WERI-Rb-1 (cell line): ENCODE data around the gene ZNF358.

Source experiments
- DNase-seq: peaks from one replicate; pipeline ENCODE4 v3.0.0-alpha.2; 2020
- H3K27ac ChIP-seq: fragments of 250-450 bp; sonication (Bioruptor Pico); 2 replicates; pipeline ENCODE4 v1.5.1; 2020; ENCODE audit warnings: mild to moderate bottlenecking, moderate library complexity
- H3K27me3 ChIP-seq: fragments of 250-450 bp; sonication (Bioruptor Pico); 2 replicates; pipeline ENCODE4 v1.5.1; 2021; ENCODE audit warnings: mild to moderate bottlenecking, low read depth, moderate library complexity; ENCODE audit not compliant: insufficient read depth, severe bottlenecking
- H3K36me3 ChIP-seq: fragments of 250-450 bp; sonication (Bioruptor Pico); 2 replicates; pipeline ENCODE4 v1.5.1; 2020; ENCODE audit warnings: mild to moderate bottlenecking, moderate library complexity
- H3K4me3 ChIP-seq: 2 replicates; pipeline ENCODE4 v1.5.1; 2011; ENCODE audit warnings: low read depth, mild to moderate bottlenecking, control low read depth, low read length
- H3K9me3 ChIP-seq: fragments of 250-450 bp; sonication (Bioruptor Pico); 2 replicates; pipeline ENCODE4 v1.5.1; 2021; ENCODE audit warnings: mild to moderate bottlenecking, moderate library complexity; ENCODE audit not compliant: severe bottlenecking
- TF ChIP-seq, protein P1 (sequence below): IDR thresholded peaks from 2 replicates; pipeline ENCODE4 v1.5.1; 2011; ENCODE audit warnings: low read depth, mild to moderate bottlenecking, control low read depth, inconsistent platforms, low read length

Gene ZNF358

DNA sequence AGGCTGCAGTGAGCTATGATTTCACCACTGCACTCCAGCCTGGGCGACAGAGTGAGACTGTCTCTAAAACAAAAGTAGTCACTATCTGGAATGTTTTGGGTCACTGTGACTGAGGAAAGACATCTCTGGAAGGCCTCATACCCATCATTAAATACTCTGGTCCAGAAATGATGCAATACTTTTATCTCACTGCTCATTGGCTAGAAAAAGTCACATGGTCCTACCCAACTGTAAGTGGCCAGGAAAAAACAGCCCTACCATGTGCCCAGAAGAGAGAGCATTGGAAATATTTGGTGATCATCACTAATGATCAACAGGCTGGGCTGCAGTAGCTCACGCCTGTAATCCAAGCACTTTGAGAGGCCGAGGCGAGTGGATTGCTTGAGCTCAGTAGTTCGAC, 49.4 kb downstream of the ZNF358 start:
- Histone ChIP-seq H3K9me3 (no peaks in the 10 kb centered on the region), H3K4me3 (no peak overlapping the region), H3K36me3 (no peaks in the 10 kb centered on the region), H3K27me3 (no peaks in the 10 kb centered on the region), H3K27ac (no peak overlapping the region)
- TF ChIP-seq, protein P1, sequence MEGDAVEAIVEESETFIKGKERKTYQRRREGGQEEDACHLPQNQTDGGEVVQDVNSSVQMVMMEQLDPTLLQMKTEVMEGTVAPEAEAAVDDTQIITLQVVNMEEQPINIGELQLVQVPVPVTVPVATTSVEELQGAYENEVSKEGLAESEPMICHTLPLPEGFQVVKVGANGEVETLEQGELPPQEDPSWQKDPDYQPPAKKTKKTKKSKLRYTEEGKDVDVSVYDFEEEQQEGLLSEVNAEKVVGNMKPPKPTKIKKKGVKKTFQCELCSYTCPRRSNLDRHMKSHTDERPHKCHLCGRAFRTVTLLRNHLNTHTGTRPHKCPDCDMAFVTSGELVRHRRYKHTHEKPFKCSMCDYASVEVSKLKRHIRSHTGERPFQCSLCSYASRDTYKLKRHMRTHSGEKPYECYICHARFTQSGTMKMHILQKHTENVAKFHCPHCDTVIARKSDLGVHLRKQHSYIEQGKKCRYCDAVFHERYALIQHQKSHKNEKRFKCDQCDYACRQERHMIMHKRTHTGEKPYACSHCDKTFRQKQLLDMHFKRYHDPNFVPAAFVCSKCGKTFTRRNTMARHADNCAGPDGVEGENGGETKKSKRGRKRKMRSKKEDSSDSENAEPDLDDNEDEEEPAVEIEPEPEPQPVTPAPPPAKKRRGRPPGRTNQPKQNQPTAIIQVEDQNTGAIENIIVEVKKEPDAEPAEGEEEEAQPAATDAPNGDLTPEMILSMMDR = no peak
- DNase-seq = no peak
